Hepatocyte (in vitro differentiated cells): ENCODE data around the gene CPNE4. TPM values are rescaled to one million over a fixed set of nuclear protein-coding genes. Genes with fewer than 3 reads are reported as not detected.

Source experiments
- DNase-seq: peaks from one replicate; pipeline ENCODE4 v3.0.0-alpha.2; 2016; ENCODE audit warnings: low spot score
- H2AFZ ChIP-seq: fragments of 200-600 bp; sonication (generic); 2 replicates; pipeline ENCODE4 v1.6.0; 2016; ENCODE audit warnings: antibody characterized with exemption, mild to moderate bottlenecking
- H3K27ac ChIP-seq: fragments of 200-600 bp; sonication (generic); 2 replicates; pipeline ENCODE4 v1.5.1; 2016; ENCODE audit warnings: mild to moderate bottlenecking
- H3K27me3 ChIP-seq: fragments of 200-600 bp; sonication (generic); 2 replicates; pipeline ENCODE4 v1.6.1; 2016
- H3K36me3 ChIP-seq: fragments of 200-600 bp; sonication (generic); replicated peaks from 2 replicates; pipeline ENCODE4 v1.5.1; 2016; ENCODE audit warnings: low read depth; ENCODE audit not compliant: insufficient read depth
- H3K4me1 ChIP-seq: fragments of 200-600 bp; sonication (generic); 2 replicates; pipeline ENCODE4 v1.5.1; 2016; ENCODE audit warnings: mild to moderate bottlenecking, moderate library complexity; ENCODE audit not compliant: insufficient read depth
- H3K4me2 ChIP-seq: fragments of 200-600 bp; sonication (generic); 2 replicates; pipeline ENCODE4 v1.6.0; 2016
- H3K4me3 ChIP-seq: fragments of 200-600 bp; sonication (generic); 2 replicates; pipeline ENCODE4 v1.5.1; 2016; ENCODE audit warnings: mild to moderate bottlenecking
- H3K79me2 ChIP-seq: fragments of 200-600 bp; sonication (generic); 2 replicates; pipeline ENCODE4 v1.6.0; 2017; ENCODE audit warnings: mild to moderate bottlenecking
- H3K9me2 ChIP-seq: fragments of 200-600 bp; sonication (generic); replicated peaks from 2 replicates; pipeline ENCODE4 v1.6.0; 2017; ENCODE audit warnings: mild to moderate bottlenecking; ENCODE audit not compliant: insufficient read depth
- H3K9me3 ChIP-seq: fragments of 200-600 bp; sonication (generic); 2 replicates; pipeline ENCODE4 v1.5.1; 2016; ENCODE audit warnings: low read depth, mild to moderate bottlenecking
- H4K20me1 ChIP-seq: fragments of 200-600 bp; sonication (generic); 2 replicates; pipeline ENCODE4 v1.6.0; 2016; ENCODE audit warnings: mild to moderate bottlenecking; ENCODE audit not compliant: insufficient read depth, poor library complexity, severe bottlenecking
- EZH2 ChIP-seq: fragments of 200-600 bp; sonication (generic); IDR thresholded peaks from 2 replicates; pipeline ENCODE4 v1.6.1; 2016; ENCODE audit warnings: antibody characterized with exemption, mild to moderate bottlenecking, borderline replicate concordance
- EZH2phosphoT487 ChIP-seq: fragments of 200-600 bp; sonication (generic); IDR thresholded peaks from one replicate; pipeline ENCODE4 v1.6.1; 2018; ENCODE audit warnings: antibody characterized with exemption, mild to moderate bottlenecking, low read depth, moderate library complexity; ENCODE audit not compliant: unreplicated experiment, severe bottlenecking
- WGBS: methylation state at CpG from one replicate; pipeline ENCODE4 v1.1.6; 2016; ENCODE audit warnings: low lambda C conversion rate; ENCODE audit errors: missing lambda C conversion rate; 5-methylcytosine and 5-hydroxymethylcytosine counted together
- polyA plus RNA-seq: library from polyadenylated mRNA; unstranded; fragments of >200 nt; fragmentation: Nextera tagmentation; extraction: Ambion mirVana; gene quantifications from 2 replicates; pipeline ENCODE4 v1.2.1, GENCODE V29; 2016
- total RNA-seq: library from RNA; depleted of rRNA; stranded (reverse); fragments of >200 nt; gene quantifications from 2 replicates; pipeline ENCODE4 v1.2.3, GENCODE V29; 2014
- TF ChIP-seq, protein P1 (sequence below): fragments of 200-600 bp; sonication (generic); IDR thresholded peaks from 2 replicates; pipeline ENCODE4 v1.5.1; 2016; ENCODE audit warnings: antibody characterized with exemption, mild to moderate bottlenecking; ENCODE audit not compliant: poor library complexity

CPNE4 gene
- total and polyA plus RNA-seq, 2 experiments from 2014 or later: 0.37 to 0.52 TPM

DNA sequence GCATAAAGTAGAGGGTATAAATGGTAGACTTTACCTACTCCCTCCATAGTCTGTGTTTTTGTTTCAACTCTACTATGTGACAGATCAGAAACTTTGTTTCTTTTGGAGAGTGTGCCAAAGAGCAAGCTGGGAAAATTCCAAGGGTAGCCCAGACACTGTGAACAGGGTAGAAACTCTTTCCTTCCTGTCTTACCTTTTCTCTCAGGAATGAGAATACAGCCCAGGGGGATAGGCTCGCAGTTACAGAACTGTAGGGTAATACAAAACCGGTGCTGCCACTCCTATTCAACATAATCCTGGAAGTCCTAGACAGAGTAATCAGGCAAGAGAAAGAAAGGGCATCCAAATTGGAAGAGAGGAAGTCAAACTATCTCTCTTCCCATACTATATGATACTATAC is 256.3 kb downstream of the CPNE4 start:
- Histone ChIP-seq H2AFZ (no peak overlapping the region), H3K9me2 (no peaks in the 10 kb centered on the region)
- WGBS: 84% methylated on average over 2 of the region's 2 CpGs

DNA sequence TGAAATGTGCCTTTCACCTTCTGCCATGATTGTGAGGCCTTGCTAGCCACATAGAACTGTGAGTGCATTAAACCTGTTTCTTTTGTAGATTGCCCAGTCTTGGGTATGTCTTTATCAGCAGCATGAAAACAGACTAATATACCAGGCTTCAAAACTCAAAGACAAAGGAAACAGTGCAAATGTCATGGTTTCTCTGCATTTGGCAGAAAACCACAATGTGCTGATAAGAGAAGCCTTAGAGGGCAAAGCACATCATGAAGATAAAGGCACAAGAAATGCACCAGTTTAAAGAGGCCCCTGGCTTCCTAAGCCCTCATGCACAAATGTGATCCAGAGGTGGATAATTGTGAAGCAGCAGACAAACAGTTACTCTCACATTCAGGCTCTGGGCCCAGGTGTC is 259.2 kb downstream of the CPNE4 start:
- H2AFZ ChIP-seq: no peak overlapping the region
- H3K27me3 ChIP-seq: no peaks in the 10 kb centered on the region
- H3K4me1 ChIP-seq: no peaks in the 10 kb centered on the region
- no peaks in the 10 kb centered on the region for H3K36me3 ChIP-seq
- no peak overlapping the region for H3K4me3 ChIP-seq
- H3K9me3 ChIP-seq: no peaks in the 10 kb centered on the region
- H3K27ac ChIP-seq: no peak overlapping the region
- no peaks in the 10 kb centered on the region for H3K9me2 ChIP-seq
- H4K20me1 ChIP-seq: no peaks in the 10 kb centered on the region
- no peak overlapping the region for H3K4me2 ChIP-seq
- TF ChIP-seq EZH2 (no peak), EZH2phosphoT487 (no peak)
- TF ChIP-seq, protein P1, sequence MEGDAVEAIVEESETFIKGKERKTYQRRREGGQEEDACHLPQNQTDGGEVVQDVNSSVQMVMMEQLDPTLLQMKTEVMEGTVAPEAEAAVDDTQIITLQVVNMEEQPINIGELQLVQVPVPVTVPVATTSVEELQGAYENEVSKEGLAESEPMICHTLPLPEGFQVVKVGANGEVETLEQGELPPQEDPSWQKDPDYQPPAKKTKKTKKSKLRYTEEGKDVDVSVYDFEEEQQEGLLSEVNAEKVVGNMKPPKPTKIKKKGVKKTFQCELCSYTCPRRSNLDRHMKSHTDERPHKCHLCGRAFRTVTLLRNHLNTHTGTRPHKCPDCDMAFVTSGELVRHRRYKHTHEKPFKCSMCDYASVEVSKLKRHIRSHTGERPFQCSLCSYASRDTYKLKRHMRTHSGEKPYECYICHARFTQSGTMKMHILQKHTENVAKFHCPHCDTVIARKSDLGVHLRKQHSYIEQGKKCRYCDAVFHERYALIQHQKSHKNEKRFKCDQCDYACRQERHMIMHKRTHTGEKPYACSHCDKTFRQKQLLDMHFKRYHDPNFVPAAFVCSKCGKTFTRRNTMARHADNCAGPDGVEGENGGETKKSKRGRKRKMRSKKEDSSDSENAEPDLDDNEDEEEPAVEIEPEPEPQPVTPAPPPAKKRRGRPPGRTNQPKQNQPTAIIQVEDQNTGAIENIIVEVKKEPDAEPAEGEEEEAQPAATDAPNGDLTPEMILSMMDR: no peak
- DNase-seq: no peak
- H3K79me2 ChIP-seq: no peaks in the 10 kb centered on the region

More for the DNA sequence above, 256.3 kb downstream of the CPNE4 start:
- no peak for DNase-seq
- H3K4me2 ChIP-seq: no peak overlapping the region
- H3K36me3 ChIP-seq: no peaks in the 10 kb centered on the region
- H3K27me3 ChIP-seq: no peaks in the 10 kb centered on the region
- no peaks in the 10 kb centered on the region for H3K4me1 ChIP-seq
- H3K9me3 ChIP-seq: no peaks in the 10 kb centered on the region
- no peak overlapping the region for H3K4me3 ChIP-seq
- no peak overlapping the region for H3K27ac ChIP-seq
- H3K79me2 ChIP-seq: no peaks in the 10 kb centered on the region
- no peaks in the 10 kb centered on the region for H4K20me1 ChIP-seq
- TF ChIP-seq EZH2phosphoT487: no peak
- TF ChIP-seq EZH2: no peak
- TF ChIP-seq, protein P1: no peak

DNA sequence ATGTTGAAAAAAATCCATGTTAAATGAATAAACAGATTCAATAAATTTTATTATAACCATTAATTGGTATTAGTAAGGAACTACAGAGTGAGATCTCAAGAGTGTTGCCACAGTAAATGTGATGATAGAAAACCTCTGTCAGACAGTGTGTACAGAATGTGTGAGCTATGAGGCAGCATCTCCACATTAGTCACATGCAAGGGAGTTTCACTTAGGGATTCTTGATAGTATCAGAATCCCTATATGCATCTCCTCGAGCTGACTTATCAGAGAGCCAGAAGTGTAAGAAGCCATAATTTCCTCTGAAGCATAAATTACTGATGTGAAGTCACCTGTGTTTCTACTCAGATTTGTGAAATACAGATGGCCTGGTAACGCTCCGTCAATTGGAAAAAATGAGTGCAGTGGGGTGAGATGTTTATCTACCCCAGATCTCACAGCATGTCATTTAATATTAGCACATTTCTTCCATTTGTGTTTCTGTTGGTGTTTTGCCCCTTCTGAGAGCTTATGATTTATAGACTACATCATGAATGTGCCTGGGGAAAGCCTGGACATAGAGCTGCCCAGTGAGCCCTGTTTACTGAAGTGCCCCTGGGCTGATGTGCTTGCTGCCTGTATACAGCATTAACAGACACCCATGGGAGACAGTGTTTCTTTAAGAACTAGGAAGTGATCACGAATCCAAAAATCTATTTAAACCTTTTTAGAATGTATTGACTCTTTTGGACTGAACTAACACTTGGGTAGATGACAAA is 262.4 kb downstream of the CPNE4 start:
- H3K9me3 ChIP-seq: no peaks in the 10 kb centered on the region
- TF ChIP-seq EZH2phosphoT487: no peak
- TF ChIP-seq EZH2: no peak
- TF ChIP-seq, protein P1: no peak
- H3K4me2 ChIP-seq: no peak overlapping the region
- H3K9me2 ChIP-seq: no peaks in the 10 kb centered on the region
- no peaks in the 10 kb centered on the region for H4K20me1 ChIP-seq
- no peaks in the 10 kb centered on the region for H3K27me3 ChIP-seq
- H2AFZ ChIP-seq: no peak overlapping the region
- H3K79me2 ChIP-seq: no peaks in the 10 kb centered on the region
- 88% methylated on average over 4 of the region's 4 CpGs for WGBS
- no peak overlapping the region for H3K4me3 ChIP-seq
- H3K36me3 ChIP-seq: no peaks in the 10 kb centered on the region
- DNase-seq: no peak
- H3K27ac ChIP-seq: no peak overlapping the region
- H3K4me1 ChIP-seq: no peaks in the 10 kb centered on the region
